Cardiac fibroblast (primary cell): ENCODE data around the gene STAT5B.
A peak's percentile ranks its signal among the peaks of the same experiment; 100 is the strongest.

Experiments
- DNase-seq, 2 donors: peaks; one replicate each; pipeline versions ENCODE4 v3.0.0 to v3.0.0-alpha.2; 2010; ENCODE audit warnings: low read depth in 2 of 2
- H3K4me3 ChIP-seq, 2 donors: replicated peaks in 1 of 2; 1 replicate in 1 of 2; 2 replicates in 1 of 2; pipeline ENCODE4 v1.5.1; 2011; ENCODE audit warnings: low read depth in 2 of 2, low read length in 2 of 2, mild to moderate bottlenecking in 2 of 2, moderate library complexity in 1 of 2
- TF ChIP-seq, protein P1 (sequence below): IDR thresholded peaks from one replicate; pipeline ENCODE4 v1.5.1; 2011; ENCODE audit warnings: low read depth, mild to moderate bottlenecking, low read length, inconsistent platforms

The STAT5B gene

DNA sequence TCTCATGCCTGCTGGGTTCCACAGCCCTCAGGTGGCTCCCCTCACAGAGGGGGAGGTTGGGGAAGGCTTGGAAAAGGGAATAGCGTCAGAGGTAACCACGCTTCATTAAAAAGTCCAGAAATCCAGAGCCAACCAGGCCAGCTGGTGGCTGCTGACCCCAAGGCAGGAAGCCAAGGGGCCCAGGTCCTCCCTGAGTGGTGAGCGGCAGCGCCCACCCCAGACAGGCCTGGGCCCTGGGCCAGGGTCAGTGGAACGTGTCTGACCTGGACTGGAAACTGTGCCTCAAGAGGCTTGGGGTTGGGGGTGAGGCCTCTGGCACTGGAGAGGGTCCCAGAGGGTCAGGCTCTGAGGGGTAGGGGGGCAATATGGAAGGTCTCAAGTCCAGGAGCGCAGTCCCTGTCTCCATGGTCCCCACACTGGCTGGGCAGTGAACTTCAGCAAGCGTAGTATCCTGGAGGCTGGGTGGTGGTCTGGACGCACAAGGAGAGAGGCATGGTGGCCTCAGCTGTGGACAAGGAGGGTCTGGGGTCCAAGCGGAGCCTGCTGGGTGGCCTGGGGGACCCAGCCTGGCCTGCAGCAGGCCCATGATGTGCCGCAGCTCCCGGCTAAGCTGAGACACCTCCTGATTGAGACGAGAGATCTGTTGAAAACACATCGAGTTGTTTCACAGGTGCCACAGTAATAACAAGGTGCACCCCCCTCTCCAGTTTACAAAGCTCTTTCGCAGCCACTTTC lies 116.2 kb downstream of the STAT5B start:
- TF ChIP-seq, protein P1, sequence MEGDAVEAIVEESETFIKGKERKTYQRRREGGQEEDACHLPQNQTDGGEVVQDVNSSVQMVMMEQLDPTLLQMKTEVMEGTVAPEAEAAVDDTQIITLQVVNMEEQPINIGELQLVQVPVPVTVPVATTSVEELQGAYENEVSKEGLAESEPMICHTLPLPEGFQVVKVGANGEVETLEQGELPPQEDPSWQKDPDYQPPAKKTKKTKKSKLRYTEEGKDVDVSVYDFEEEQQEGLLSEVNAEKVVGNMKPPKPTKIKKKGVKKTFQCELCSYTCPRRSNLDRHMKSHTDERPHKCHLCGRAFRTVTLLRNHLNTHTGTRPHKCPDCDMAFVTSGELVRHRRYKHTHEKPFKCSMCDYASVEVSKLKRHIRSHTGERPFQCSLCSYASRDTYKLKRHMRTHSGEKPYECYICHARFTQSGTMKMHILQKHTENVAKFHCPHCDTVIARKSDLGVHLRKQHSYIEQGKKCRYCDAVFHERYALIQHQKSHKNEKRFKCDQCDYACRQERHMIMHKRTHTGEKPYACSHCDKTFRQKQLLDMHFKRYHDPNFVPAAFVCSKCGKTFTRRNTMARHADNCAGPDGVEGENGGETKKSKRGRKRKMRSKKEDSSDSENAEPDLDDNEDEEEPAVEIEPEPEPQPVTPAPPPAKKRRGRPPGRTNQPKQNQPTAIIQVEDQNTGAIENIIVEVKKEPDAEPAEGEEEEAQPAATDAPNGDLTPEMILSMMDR: no peak
- H3K4me3 ChIP-seq: no peak overlapping the region
- no peak for DNase-seq

DNA sequence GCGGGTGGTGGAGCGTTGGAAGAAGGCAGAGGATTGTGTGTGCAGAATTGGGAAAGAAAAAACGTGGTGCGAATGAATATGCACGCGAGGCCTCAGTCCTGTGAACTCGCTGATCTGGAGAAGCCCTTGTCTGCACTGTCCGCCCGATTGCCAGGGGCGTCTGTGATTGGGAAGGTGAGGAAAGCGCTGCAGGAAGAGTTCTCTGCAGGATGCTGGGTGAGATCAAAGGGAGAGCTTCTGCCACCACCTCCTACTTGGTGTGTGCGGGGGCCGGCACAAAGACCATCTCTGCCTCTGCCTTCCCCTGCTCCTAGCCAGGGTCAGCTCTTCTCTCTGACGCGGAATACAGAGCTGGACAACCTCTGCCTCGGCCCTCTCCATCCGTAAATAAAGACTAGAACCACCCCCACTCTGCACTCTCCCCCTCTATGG lies 120.6 kb downstream of the STAT5B start:
- DNase-seq: no peak
- peak overlapping the region; percentile 46 to 54 for H3K4me3 ChIP-seq
- TF ChIP-seq, protein P1: no peak

DNA sequence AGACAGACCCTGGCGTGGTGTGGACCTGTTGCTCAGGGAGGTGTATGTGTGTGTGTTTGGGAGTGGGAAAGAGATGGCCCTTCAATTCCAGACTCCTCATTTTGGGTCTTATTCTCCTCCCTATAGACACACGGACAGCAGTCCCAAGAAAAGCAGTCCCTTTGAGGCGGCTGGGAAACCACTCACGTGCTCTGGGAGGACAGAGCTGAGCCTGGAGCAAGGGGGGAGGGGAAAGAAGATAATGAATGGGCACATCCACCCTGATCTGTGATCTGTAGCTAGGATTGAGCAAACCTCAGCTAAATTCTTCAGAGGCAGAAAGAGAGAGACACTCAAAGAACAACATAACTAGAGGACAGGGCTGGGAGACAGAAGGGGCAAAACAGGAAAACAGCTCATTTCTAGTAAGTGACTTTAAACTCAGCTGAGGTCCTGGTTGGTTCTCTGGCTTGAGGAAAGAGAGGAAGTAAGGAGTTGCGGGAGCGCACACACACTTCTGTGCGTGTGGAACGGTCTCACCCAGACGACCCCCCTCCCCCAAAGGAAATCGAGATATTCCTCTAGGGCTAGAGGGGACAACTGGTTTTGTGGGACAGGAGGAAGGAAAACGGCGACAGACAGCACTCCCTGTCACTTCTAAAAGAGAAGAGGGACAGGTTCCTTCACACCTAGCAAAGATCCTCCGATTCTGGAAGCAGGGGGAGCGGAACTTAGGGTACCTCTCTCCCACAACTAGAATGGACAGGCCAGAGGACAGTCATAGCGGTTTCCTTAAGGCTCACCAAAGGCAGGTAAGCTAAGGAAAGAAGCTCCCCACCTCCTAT lies 122.1 kb downstream of the STAT5B start:
- DNase-seq: peak; percentile 42 to 43
- H3K4me3 ChIP-seq: peak overlapping the region; percentile 78 to 98
- TF ChIP-seq, protein P1: no peak
